Keratinocyte (primary cell): ENCODE measurements around the gene ZBTB5.

Experiments
- CTCF ChIP-seq, 3 experiments: IDR thresholded peaks in 1 of 3; conservative IDR thresholded peaks in 1 of 3; optimal IDR thresholded peaks in 1 of 3; 2 replicates in 2 of 3; 3 replicates in 1 of 3; pipeline versions ENCODE3 to v1.5.1; 2011; ENCODE audit warnings: low read length in 3 of 3, mild to moderate bottlenecking in 3 of 3, moderate library complexity in 2 of 3, control low read depth in 1 of 3, inconsistent platforms in 1 of 3; ENCODE audit not compliant: insufficient read depth in 2 of 3; ENCODE audit errors: extremely low read depth in 1 of 3
- EZH2 ChIP-seq: IDR thresholded peaks from one replicate; pipeline ENCODE4 v1.6.1; 2012; ENCODE audit warnings: inconsistent platforms, mild to moderate bottlenecking, low read length, moderate library complexity

- TF ChIP-seq CTCF (optimal IDR thresholded peaks at IDR 0.05 in 1 of 3, IDR thresholded peaks at IDR 0.05 in 1 of 3, conservative IDR thresholded peaks at IDR 0.05 in 1 of 3; ENCODE audit: extremely low read depth in 1 of 3, insufficient read depth in 2 of 3, low read length in 3 of 3) (no peak), EZH2 (no peak)
Observed at GRCh38 chr9:37404590-37404989, 60.7 kb downstream of the ZBTB5 start.
